ENCODE data around the gene MOB3A. TPM values are rescaled to one million over a fixed set of nuclear protein-coding genes. Genes with fewer than 3 reads are reported as not detected.

Gene MOB3A
- total RNA-seq, 4 donors from 2014 or later = 18.7 to 74.2 (median 46.1) TPM

GRCh38 chr19:2109046-2109864 lies 13.1 kb upstream of the MOB3A start:
- TF ChIP-seq EP300 (IDR thresholded peaks at IDR 0.05; ENCODE audit: low read depth) = no peak
- no peak for TF ChIP-seq POLR2A (IDR thresholded peaks at IDR 0.05)
- no peak for TF ChIP-seq POLR2AphosphoS5 (IDR thresholded peaks at IDR 0.05)
- TF ChIP-seq CTCF (IDR thresholded peaks at IDR 0.05) = no peak
- Histone ChIP-seq H3K4me3 (no peak overlapping the region), H3K36me3 (peaks cover 0 to 74% (median 36%) of the 10 kb centered on the region in 4 donors), H3K27me3 (no peaks in the 10 kb centered on the region), H3K27ac (no peak overlapping the region), H3K9me3 (no peaks in the 10 kb centered on the region), H3K4me1 (no peaks in the 10 kb centered on the region)
- 90% methylated on average over 31 of the region's 31 CpGs; no CpG with 5 or more reads in 1 of the 2 donors for WGBS, 2 donors (ENCODE audit: low coverage in 1 of 2)
- DNase-seq = no peak
- intact Hi-C loops (cut with DNase I; ENCODE audit: low total_unique reads) (no loop called here), in situ Hi-C loops (cut with MboI; ENCODE audit: low pct_ligation_motif_present in 1 of 4, low pct_unique_long_range_greater_than_20kb in 1 of 4, low sequenced_read_pairs in 3 of 4) (no loop called here)

- intact Hi-C loops (cut with DNase I; ENCODE audit: low total_unique reads) = no loop called here
- no peak for TF ChIP-seq POLR2AphosphoS5 (IDR thresholded peaks at IDR 0.05)
- no peak for TF ChIP-seq POLR2A (IDR thresholded peaks at IDR 0.05)
- no peak for TF ChIP-seq CTCF (IDR thresholded peaks at IDR 0.05)
- no peak for TF ChIP-seq EP300 (IDR thresholded peaks at IDR 0.05; ENCODE audit: low read depth)
- H3K27me3 ChIP-seq = no peaks in the 10 kb centered on the region
- DNase-seq = no peak
- H3K4me1 ChIP-seq = no peaks in the 10 kb centered on the region
- H3K27ac ChIP-seq = no peak overlapping the region
- no peak overlapping the region for H3K4me3 ChIP-seq
- H3K9me3 ChIP-seq = no peaks in the 10 kb centered on the region
- WGBS, 2 donors (ENCODE audit: low coverage in 1 of 2) = 91 to 94% methylated on average over 5 to 23 of the region's 23 CpGs
- in situ Hi-C loops (cut with MboI; ENCODE audit: low pct_ligation_motif_present in 1 of 4, low pct_unique_long_range_greater_than_20kb in 1 of 4, low sequenced_read_pairs in 3 of 4) = no loop called here
- H3K36me3 ChIP-seq = peaks cover 0 to 66% (median 32%) of the 10 kb centered on the region in 4 donors
Measured at GRCh38 chr19:2108251-2109016, 12.3 kb upstream of the MOB3A start.

GRCh38 chr19:2103045-2103707 lies 7.0 kb upstream of the MOB3A start:
- no peaks in the 10 kb centered on the region for H3K27me3 ChIP-seq
- H3K4me1 ChIP-seq = no peaks in the 10 kb centered on the region
- peaks cover 0 to 43% (median 16%) of the 10 kb centered on the region in 4 donors for H3K36me3 ChIP-seq
- H3K4me3 ChIP-seq = no peak overlapping the region
- intact Hi-C loops (cut with DNase I; ENCODE audit: low total_unique reads) = no loop called here
- H3K27ac ChIP-seq = no peak overlapping the region
- no peak for DNase-seq
- WGBS, 2 donors (ENCODE audit: low coverage in 1 of 2) = 60 to 91% methylated on average over 2 to 19 of the region's 20 CpGs
- no peak for TF ChIP-seq POLR2AphosphoS5 (IDR thresholded peaks at IDR 0.05)
- no peak for TF ChIP-seq CTCF (IDR thresholded peaks at IDR 0.05)
- TF ChIP-seq POLR2A (IDR thresholded peaks at IDR 0.05) = no peak
- no peak for TF ChIP-seq EP300 (IDR thresholded peaks at IDR 0.05; ENCODE audit: low read depth)
- in situ Hi-C loops (cut with MboI; ENCODE audit: low pct_ligation_motif_present in 1 of 4, low pct_unique_long_range_greater_than_20kb in 1 of 4, low sequenced_read_pairs in 3 of 4) = no loop called here
- no peaks in the 10 kb centered on the region for H3K9me3 ChIP-seq

Data from transverse colon (tissue), 4 donors.